GM23248 (cell line): ENCODE data around the gene PKNOX2.

Experiments used
- EZH2 ChIP-seq: fragments of 200-600 bp; sonication (generic); IDR thresholded peaks from 2 replicates; pipeline ENCODE4 v1.6.1; 2018; ENCODE audit warnings: antibody characterized with exemption, mild to moderate bottlenecking; ENCODE audit not compliant: insufficient read depth, poor library complexity, severe bottlenecking
- EZH2phosphoT487 ChIP-seq: fragments of 200-600 bp; sonication (generic); IDR thresholded peaks from 2 replicates; pipeline ENCODE4 v1.6.1; 2018; ENCODE audit warnings: antibody characterized with exemption, moderate library complexity, mild to moderate bottlenecking, low read depth; ENCODE audit not compliant: insufficient read depth

GRCh38 chr11:125228993-125229392 is 64.4 kb downstream of the PKNOX2 start:
- TF ChIP-seq EZH2phosphoT487 (no peak), EZH2 (no peak)
